ENCODE results near the gene AOPEP. TPM values are rescaled to one million over a fixed set of nuclear protein-coding genes. Genes with fewer than 3 reads are reported as not detected.

The AOPEP gene
- total RNA-seq, 6 experiments from 2014 or later: 36.6 to 110 (median 63.3) TPM

DNA sequence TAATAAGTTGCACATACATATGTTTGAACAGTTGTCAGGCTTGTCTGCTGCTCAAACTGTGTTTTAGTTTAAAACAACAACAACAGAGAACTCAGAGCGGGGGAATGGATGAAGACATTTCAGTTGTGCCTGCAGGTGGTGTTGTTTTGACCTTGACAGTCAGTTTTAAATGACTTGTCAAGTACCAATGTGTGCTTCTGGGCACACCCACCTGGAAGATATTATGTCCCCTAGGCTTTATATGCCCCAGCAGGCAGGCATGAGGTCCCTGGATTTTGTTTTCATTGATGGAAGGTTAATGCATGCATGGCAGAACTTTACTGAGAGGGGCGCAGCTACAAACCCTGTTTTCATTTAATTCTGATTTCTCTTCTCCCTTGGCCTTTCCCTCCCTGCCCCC, 84.6 kb downstream of the AOPEP start:
- intact Hi-C loops (cut with DNase I): no loop called here
- Histone ChIP-seq H3K27me3 (no peaks in the 10 kb centered on the region), H3K9me3 (no peaks in the 10 kb centered on the region), H3K4me3 (no peak overlapping the region), H3K4me1 (peaks cover 0 to 2% (median 0%) of the 10 kb centered on the region in 4 donors), H3K27ac (no peak overlapping the region), H3K36me3 (no peaks in the 10 kb centered on the region)
- no peak for TF ChIP-seq POLR2A (IDR thresholded peaks at IDR 0.05)
- TF ChIP-seq, protein P1, sequence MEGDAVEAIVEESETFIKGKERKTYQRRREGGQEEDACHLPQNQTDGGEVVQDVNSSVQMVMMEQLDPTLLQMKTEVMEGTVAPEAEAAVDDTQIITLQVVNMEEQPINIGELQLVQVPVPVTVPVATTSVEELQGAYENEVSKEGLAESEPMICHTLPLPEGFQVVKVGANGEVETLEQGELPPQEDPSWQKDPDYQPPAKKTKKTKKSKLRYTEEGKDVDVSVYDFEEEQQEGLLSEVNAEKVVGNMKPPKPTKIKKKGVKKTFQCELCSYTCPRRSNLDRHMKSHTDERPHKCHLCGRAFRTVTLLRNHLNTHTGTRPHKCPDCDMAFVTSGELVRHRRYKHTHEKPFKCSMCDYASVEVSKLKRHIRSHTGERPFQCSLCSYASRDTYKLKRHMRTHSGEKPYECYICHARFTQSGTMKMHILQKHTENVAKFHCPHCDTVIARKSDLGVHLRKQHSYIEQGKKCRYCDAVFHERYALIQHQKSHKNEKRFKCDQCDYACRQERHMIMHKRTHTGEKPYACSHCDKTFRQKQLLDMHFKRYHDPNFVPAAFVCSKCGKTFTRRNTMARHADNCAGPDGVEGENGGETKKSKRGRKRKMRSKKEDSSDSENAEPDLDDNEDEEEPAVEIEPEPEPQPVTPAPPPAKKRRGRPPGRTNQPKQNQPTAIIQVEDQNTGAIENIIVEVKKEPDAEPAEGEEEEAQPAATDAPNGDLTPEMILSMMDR (IDR thresholded peaks at IDR 0.05): no peak
- no peak for DNase-seq
- 83% methylated on average over 2 of the region's 2 CpGs for WGBS (ENCODE audit: insufficient coverage, low coverage, low lambda C conversion rate, missing lambda C conversion rate)
- no peak for ATAC-seq

DNA sequence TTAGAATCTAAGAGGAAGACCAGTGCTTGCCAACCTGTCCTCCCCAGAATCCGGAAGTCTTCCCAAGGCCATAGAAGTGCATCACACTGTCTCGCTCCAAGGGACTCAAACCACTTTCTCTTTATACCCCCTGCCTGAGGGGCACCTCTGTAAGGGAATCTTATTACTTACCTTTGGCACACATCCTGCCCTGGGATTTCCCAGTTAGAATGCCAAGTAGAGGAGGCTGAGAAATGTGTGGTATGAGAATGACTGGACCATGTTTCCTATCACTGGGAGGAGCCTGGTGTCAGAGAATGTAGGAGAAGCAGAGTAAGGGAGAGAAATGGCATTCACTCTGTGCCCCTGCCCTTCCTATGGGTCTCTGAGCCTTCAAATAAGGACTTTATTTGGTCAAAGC, 85.8 kb downstream of the AOPEP start:
- Histone ChIP-seq H3K4me1 (no peaks in the 10 kb centered on the region), H3K27ac (no peak overlapping the region), H3K4me3 (no peak overlapping the region), H3K36me3 (no peaks in the 10 kb centered on the region), H3K9me3 (no peaks in the 10 kb centered on the region), H3K27me3 (no peaks in the 10 kb centered on the region)
- 100% methylated on average over 1 of the region's 2 CpGs for WGBS (ENCODE audit: insufficient coverage, low coverage, low lambda C conversion rate, missing lambda C conversion rate)
- no peak for TF ChIP-seq POLR2A (IDR thresholded peaks at IDR 0.05)
- TF ChIP-seq, protein P1 (IDR thresholded peaks at IDR 0.05): no peak
- intact Hi-C loops (cut with DNase I): no loop called here
- peak in 1 of 4 donors; percentile 68 for ATAC-seq
- no peak for DNase-seq

DNA sequence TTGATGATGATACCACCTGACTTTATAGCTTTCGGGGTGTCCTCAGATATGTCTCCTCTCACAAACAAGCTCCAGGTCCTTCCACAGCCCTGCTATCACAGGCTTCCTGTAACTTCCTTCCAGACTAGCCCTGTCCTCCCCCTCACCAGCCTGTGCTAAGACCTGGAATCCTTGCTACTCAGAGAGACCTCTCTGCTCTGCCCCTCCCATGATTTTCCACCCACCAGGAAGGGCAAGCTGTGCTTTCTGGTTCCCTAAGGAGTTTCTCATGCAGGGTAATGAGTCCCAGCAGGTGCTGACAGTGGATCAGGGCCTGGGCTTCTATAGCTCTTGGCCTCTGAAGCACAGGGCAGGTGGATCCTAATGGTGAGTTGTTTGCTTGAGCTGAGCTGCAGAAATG, 86.9 kb downstream of the AOPEP start:
- DNase-seq (no peak), ATAC-seq (no peak)
- Histone ChIP-seq H3K36me3 (no peaks in the 10 kb centered on the region), H3K4me3 (no peak overlapping the region), H3K27me3 (no peaks in the 10 kb centered on the region), H3K9me3 (no peaks in the 10 kb centered on the region), H3K4me1 (no peaks in the 10 kb centered on the region), H3K27ac (no peak overlapping the region)
- TF ChIP-seq POLR2A (IDR thresholded peaks at IDR 0.05): no peak
- TF ChIP-seq, protein P1 (IDR thresholded peaks at IDR 0.05): no peak
- 100% methylated on average over 1 of the region's 1 CpG for WGBS (ENCODE audit: insufficient coverage, low coverage, low lambda C conversion rate, missing lambda C conversion rate)
- intact Hi-C loops (cut with DNase I): no loop called here

DNA sequence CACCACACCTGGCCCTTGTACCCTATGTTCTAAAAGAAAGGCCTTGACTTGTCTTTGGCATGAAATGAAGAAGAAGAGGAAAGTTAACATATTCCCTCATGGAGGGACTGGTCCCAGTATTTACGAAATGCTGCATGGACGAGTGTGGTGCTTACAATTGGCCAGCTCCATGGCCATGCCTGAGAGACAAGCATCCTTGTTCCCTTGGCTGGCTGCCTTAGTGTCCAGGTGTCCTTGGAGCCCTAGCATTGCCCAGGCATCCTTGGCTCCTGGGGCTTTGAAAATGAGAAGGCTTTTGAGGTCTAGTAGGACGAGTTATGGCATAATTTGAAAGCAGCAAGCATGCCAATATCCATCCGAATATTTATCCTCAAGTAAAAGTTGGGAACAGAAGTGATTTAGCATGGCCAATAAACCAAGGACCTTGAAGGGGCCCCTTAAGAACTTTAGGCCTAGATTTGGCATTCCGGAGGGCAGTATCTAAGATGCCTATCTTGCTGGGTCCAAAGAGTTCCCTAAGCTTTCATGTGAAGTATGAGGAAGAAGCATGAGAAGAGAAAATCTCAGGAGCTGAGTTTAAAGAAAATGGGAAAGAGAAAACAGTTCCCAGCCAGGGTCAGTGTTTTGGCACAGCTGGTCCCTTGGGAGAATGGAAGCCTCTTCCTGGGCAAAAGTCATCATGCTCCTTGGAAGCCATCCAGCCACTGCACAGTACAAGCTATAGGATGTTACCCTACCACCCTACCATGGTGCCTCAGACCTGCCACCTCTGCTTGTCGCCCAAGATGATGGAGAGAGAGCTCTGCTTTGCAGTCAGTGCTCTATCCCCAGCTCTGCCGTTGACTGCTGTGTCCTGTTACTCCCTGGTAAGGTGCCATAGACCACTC, 91.0 kb downstream of the AOPEP start:
- ATAC-seq (no peak), DNase-seq (no peak)
- no peak overlapping the region for H3K27ac ChIP-seq
- H3K27me3 ChIP-seq: no peaks in the 10 kb centered on the region
- H3K4me1 ChIP-seq: no peaks in the 10 kb centered on the region
- TF ChIP-seq POLR2A (IDR thresholded peaks at IDR 0.05): no peak
- TF ChIP-seq, protein P1 (IDR thresholded peaks at IDR 0.05): no peak
- no peak overlapping the region for H3K4me3 ChIP-seq
- H3K9me3 ChIP-seq: no peaks in the 10 kb centered on the region
- H3K36me3 ChIP-seq: no peaks in the 10 kb centered on the region
- intact Hi-C loops (cut with DNase I): no loop called here
- WGBS (ENCODE audit: insufficient coverage, low coverage, low lambda C conversion rate, missing lambda C conversion rate): 92% methylated on average over 5 of the region's 7 CpGs
